Measurements from ENCODE around the gene NOC4L. TPM values are rescaled to one million over a fixed set of nuclear protein-coding genes. Genes with fewer than 3 reads are reported as not detected.

NOC4L gene
- total RNA-seq, 1 experiment from 2014 or later = 29.8 TPM

- no peak for TF ChIP-seq REST (IDR thresholded peaks at IDR 0.05; ENCODE audit: insufficient read depth in 1 of 2, low read depth in 2 of 2, low read length in 1 of 2)
- no peak for TF ChIP-seq SIN3A (IDR thresholded peaks at IDR 0.05; ENCODE audit: borderline replicate concordance, insufficient read depth, low read depth, low read length)
- TF ChIP-seq POLR2AphosphoS5 (IDR thresholded peaks at IDR 0.05; ENCODE audit: low read depth, low read length) = no peak
- no peak for TF ChIP-seq TCF7L2 (IDR thresholded peaks at IDR 0.05; ENCODE audit: low read depth, low read length)
- TF ChIP-seq CTCF (IDR thresholded peaks at IDR 0.05) = no peak
- intact Hi-C loops (cut with micrococcal nuclease; ENCODE audit: unreplicated experiment) = no loop called here
- in situ Hi-C loops (cut with HindIII; ENCODE audit: low pct_unique_long_range_greater_than_20kb, low sequenced_read_pairs) = no loop called here
- POLR2A ChIA-PET = no interaction called here
- CTCF ChIA-PET = no interaction called here
- Histone ChIP-seq H3K4me1 (ENCODE audit: control insufficient read depth, insufficient read depth, low read length) (no peaks in the 10 kb centered on the region), H3K27me3 (ENCODE audit: control insufficient read depth, insufficient read depth, low read length) (no peaks in the 10 kb centered on the region), H3K4me3 (ENCODE audit: low read depth in 2 of 2, low read length in 2 of 2) (no peak overlapping the region), H3K9me3 (ENCODE audit: control insufficient read depth, insufficient read depth, low read depth, low read length) (no peaks in the 10 kb centered on the region), H3K27ac (ENCODE audit: low read length) (no peak overlapping the region), H3K36me3 (ENCODE audit: control insufficient read depth, insufficient read depth, low read length) (peaks cover 5% of the 10 kb centered on the region)
- ATAC-seq = no peak
- no peak for DNase-seq (ENCODE audit: low read depth, low spot score)
- BruUV-seq (replicated peaks) = no TSS peak
Measured at GRCh38 chr12:132114667-132115066, 29.6 kb upstream of the NOC4L start.

GRCh38 chr12:132115500-132115899 lies 28.8 kb upstream of the NOC4L start:
- ATAC-seq = no peak
- H3K4me1 ChIP-seq (ENCODE audit: control insufficient read depth, insufficient read depth, low read length) = no peaks in the 10 kb centered on the region
- CTCF ChIA-PET = no interaction called here
- H3K27ac ChIP-seq (ENCODE audit: low read length) = no peak overlapping the region
- H3K9me3 ChIP-seq (ENCODE audit: control insufficient read depth, insufficient read depth, low read depth, low read length) = no peaks in the 10 kb centered on the region
- no peaks in the 10 kb centered on the region for H3K27me3 ChIP-seq (ENCODE audit: control insufficient read depth, insufficient read depth, low read length)
- POLR2A ChIA-PET = no interaction called here
- intact Hi-C loops (cut with micrococcal nuclease; ENCODE audit: unreplicated experiment) (no loop called here), in situ Hi-C loops (cut with HindIII; ENCODE audit: low pct_unique_long_range_greater_than_20kb, low sequenced_read_pairs) (no loop called here)
- no peak for DNase-seq (ENCODE audit: low read depth, low spot score)
- no TSS peak for BruUV-seq (replicated peaks)
- H3K4me3 ChIP-seq (ENCODE audit: low read depth in 2 of 2, low read length in 2 of 2) = no peak overlapping the region
- TF ChIP-seq REST (IDR thresholded peaks at IDR 0.05; ENCODE audit: insufficient read depth in 1 of 2, low read depth in 2 of 2, low read length in 1 of 2) (no peak), CTCF (IDR thresholded peaks at IDR 0.05) (no peak), POLR2AphosphoS5 (IDR thresholded peaks at IDR 0.05; ENCODE audit: low read depth, low read length) (no peak), TCF7L2 (IDR thresholded peaks at IDR 0.05; ENCODE audit: low read depth, low read length) (no peak), SIN3A (IDR thresholded peaks at IDR 0.05; ENCODE audit: borderline replicate concordance, insufficient read depth, low read depth, low read length) (no peak)
- peaks cover 5% of the 10 kb centered on the region for H3K36me3 ChIP-seq (ENCODE audit: control insufficient read depth, insufficient read depth, low read length)
